Nephron progenitor cell (in vitro differentiated cells): ENCODE measurements around the gene TRIM2.

ENCODE experiments used
- DNase-seq: peaks from one replicate; pipeline ENCODE4 v3.0.0; 2021
- H3K27ac Mint-ChIP-seq: 2 replicates; pipeline ENCODE4 v1.8.0; 2021; ENCODE audit warnings: mild to moderate bottlenecking, moderate library complexity, mixed read lengths
- H3K27me3 Mint-ChIP-seq: 2 replicates; pipeline ENCODE4 v1.8.0; 2021; ENCODE audit warnings: mild to moderate bottlenecking, low read depth, mixed read lengths; ENCODE audit not compliant: poor library complexity
- H3K36me3 Mint-ChIP-seq: 2 replicates; pipeline ENCODE4 v1.8.0; 2021; ENCODE audit warnings: low read depth, mixed read lengths
- H3K4me1 Mint-ChIP-seq: 2 replicates; pipeline ENCODE4 v1.8.0; 2021; ENCODE audit warnings: mixed read lengths
- H3K4me3 Mint-ChIP-seq: 2 replicates; pipeline ENCODE4 v1.8.0; 2021; ENCODE audit warnings: mild to moderate bottlenecking, moderate library complexity, mixed read lengths
- H3K9me3 Mint-ChIP-seq: 2 replicates; pipeline ENCODE4 v1.8.0; 2021; ENCODE audit warnings: mild to moderate bottlenecking, moderate library complexity, mixed read lengths
- CTCF ChIP-seq: fragments of 200-600 bp; sonication (generic); IDR thresholded peaks from 2 replicates; pipeline ENCODE4 v1.5.0; 2021; ENCODE audit warnings: antibody characterized with exemption

Gene TRIM2

GRCh38 chr4:153204247-153204671 is at the start of gene TRIM2:
TSS of gene TRIM2 (plus strand) at chr4:153204443. CDS start at chr4:153204531, 88 bp downstream.
- Mint-ChIP-seq H3K9me3 (no peaks in the 10 kb centered on the region), H3K36me3 (peaks cover 7% of the 10 kb centered on the region), H3K4me3 (peak within 1 kb of the TSS; percentile 90), H3K4me1 (peaks cover 64% of the 10 kb centered on the region), H3K27me3 (peaks cover 6% of the 10 kb centered on the region), H3K27ac (peak within 1 kb of the TSS; percentile 95)
- TF ChIP-seq CTCF = no peak
- DNase-seq = peak; percentile 84

GRCh38 chr4:153155686-153156085 is 48.6 kb upstream of the TRIM2 start:
- no peak for DNase-seq
- Mint-ChIP-seq H3K27ac (no peak overlapping the region), H3K36me3 (no peaks in the 10 kb centered on the region), H3K4me3 (peak overlapping the region; percentile 40), H3K9me3 (no peaks in the 10 kb centered on the region), H3K27me3 (peaks cover 35% of the 10 kb centered on the region), H3K4me1 (peaks cover 73% of the 10 kb centered on the region)
- TF ChIP-seq CTCF = no peak

- no peak for TF ChIP-seq CTCF
- Mint-ChIP-seq H3K36me3 (no peaks in the 10 kb centered on the region), H3K27me3 (peaks cover 35% of the 10 kb centered on the region), H3K27ac (no peak overlapping the region), H3K4me1 (peaks cover 73% of the 10 kb centered on the region), H3K4me3 (peak overlapping the region; percentile 2), H3K9me3 (no peaks in the 10 kb centered on the region)
- peak; percentile 28 for DNase-seq
These were observed 48.0 kb upstream of the TRIM2 start for GRCh38 chr4:153156263-153156662.

GRCh38 chr4:153156721-153157120 is 47.5 kb upstream of the TRIM2 start:
- no peak for TF ChIP-seq CTCF
- Mint-ChIP-seq H3K4me1 (peaks cover 69% of the 10 kb centered on the region), H3K27ac (no peak overlapping the region), H3K36me3 (no peaks in the 10 kb centered on the region), H3K9me3 (no peaks in the 10 kb centered on the region), H3K27me3 (peaks cover 34% of the 10 kb centered on the region), H3K4me3 (no peak overlapping the region)
- DNase-seq = no peak

- no peaks in the 10 kb centered on the region for H3K36me3 Mint-ChIP-seq
- no peak for DNase-seq
- peaks cover 49% of the 10 kb centered on the region for H3K4me1 Mint-ChIP-seq
- no peak overlapping the region for H3K27ac Mint-ChIP-seq
- no peak for TF ChIP-seq CTCF
- peaks cover 29% of the 10 kb centered on the region for H3K27me3 Mint-ChIP-seq
- H3K4me3 Mint-ChIP-seq = no peak overlapping the region
- H3K9me3 Mint-ChIP-seq = peaks cover 6% of the 10 kb centered on the region
These were observed 45.2 kb upstream of the TRIM2 start for GRCh38 chr4:153159016-153159415.

GRCh38 chr4:153159728-153160221 is 44.5 kb upstream of the TRIM2 start:
- DNase-seq = no peak
- Mint-ChIP-seq H3K4me1 (peaks cover 42% of the 10 kb centered on the region), H3K36me3 (peaks cover 5% of the 10 kb centered on the region), H3K4me3 (no peak overlapping the region), H3K9me3 (peaks cover 13% of the 10 kb centered on the region), H3K27ac (no peak overlapping the region), H3K27me3 (peaks cover 27% of the 10 kb centered on the region)
- TF ChIP-seq CTCF = no peak
